SU-DHL-6 (cell line): ENCODE data around the gene HES4.

Source experiments
- H2AFZ ChIP-seq: fragments of 200-600 bp; sonication (generic); 2 replicates; pipeline ENCODE4 v1.6.1; 2014; ENCODE audit warnings: low read depth, mild to moderate bottlenecking, moderate library complexity, mixed read lengths, antibody characterized with exemption, low read length; ENCODE audit not compliant: severe bottlenecking
- H3F3A ChIP-seq: fragments of 200-600 bp; shearing (Covaris generic); 2 replicates; pipeline ENCODE4 v1.6.0; 2016; ENCODE audit warnings: antibody characterized with exemption, mild to moderate bottlenecking; ENCODE audit not compliant: insufficient read depth
- H3K27ac ChIP-seq: fragments of 200-600 bp; sonication (generic); 2 replicates; pipeline ENCODE4 v1.5.1; 2016; ENCODE audit warnings: low read depth, mild to moderate bottlenecking, low read length, moderate library complexity, mixed read lengths
- H3K27me3 ChIP-seq: fragments of 200-600 bp; sonication (generic), shearing (Covaris generic); 2 replicates; pipeline ENCODE4 v1.6.0; 2014; ENCODE audit warnings: mild to moderate bottlenecking, low read length
- H3K36me3 ChIP-seq: fragments of 200-600 bp; sonication (generic); 2 replicates; pipeline ENCODE4 v1.6.1; 2014; ENCODE audit warnings: mild to moderate bottlenecking, low read length, mixed read lengths
- H3K4me2 ChIP-seq: fragments of 300-600, 200-600 bp; shearing (Covaris generic), sonication (generic); 2 replicates; pipeline ENCODE4 v1.6.0; 2014; ENCODE audit warnings: low read length, low read depth, mild to moderate bottlenecking; ENCODE audit not compliant: poor library complexity, severe bottlenecking
- H3K4me3 ChIP-seq: fragments of 200-600 bp; sonication (generic); 2 replicates; pipeline ENCODE4 v1.5.1; 2014; ENCODE audit warnings: antibody characterized with exemption, low read length, mild to moderate bottlenecking, mixed read lengths; ENCODE audit not compliant: insufficient read depth, poor library complexity, severe bottlenecking
- H3K79me2 ChIP-seq: fragments of 200-600 bp; sonication (generic); 2 replicates; pipeline ENCODE4 v1.6.1; 2014; ENCODE audit warnings: mild to moderate bottlenecking, low read length, moderate library complexity; ENCODE audit not compliant: insufficient read depth
- H3K9ac ChIP-seq: fragments of 200-600 bp; sonication (generic); 2 replicates; pipeline ENCODE4 v1.7.0; 2014; ENCODE audit warnings: mild to moderate bottlenecking, low read length
- H3K9me2 ChIP-seq: fragments of 200-600 bp; sonication (generic); replicated peaks from 2 replicates; pipeline ENCODE4 v1.6.1; 2014; ENCODE audit warnings: low read length; ENCODE audit not compliant: insufficient read depth
- H3K9me3 ChIP-seq: fragments of 200-600 bp; sonication (generic); 2 replicates; pipeline ENCODE4 v1.6.1; 2014; ENCODE audit warnings: low read length, mixed read lengths; ENCODE audit not compliant: insufficient read depth
- H4K20me1 ChIP-seq: fragments of 200-600 bp; sonication (generic); 2 replicates; pipeline ENCODE4 v1.6.1; 2014; ENCODE audit warnings: low read depth, mild to moderate bottlenecking, antibody characterized with exemption, low read length, moderate library complexity, mixed read lengths
- CTCF ChIP-seq: fragments of 200-600 bp; sonication (generic); IDR thresholded peaks from one replicate; pipeline ENCODE4 v1.5.1; 2017; ENCODE audit warnings: antibody characterized with exemption, mild to moderate bottlenecking, low read length, moderate library complexity; ENCODE audit not compliant: insufficient read depth, poor library complexity, severe bottlenecking
- EZH2phosphoT487 ChIP-seq: fragments of 200-600 bp; sonication (generic), shearing (Covaris generic); conservative IDR thresholded peaks from 2 replicates; pipeline ENCODE4 v1.6.1; 2018; ENCODE audit warnings: mild to moderate bottlenecking, antibody characterized with exemption, low read length, moderate library complexity, mixed read lengths

The HES4 gene

GRCh38 chr1:974293-974640, 25.6 kb downstream of the HES4 start:
- no peak for TF ChIP-seq CTCF
- no peak for TF ChIP-seq EZH2phosphoT487
- Histone ChIP-seq H3K27ac (no peak overlapping the region), H3K9ac (no peak overlapping the region), H3K4me3 (no peak overlapping the region), H3K4me2 (no peak overlapping the region), H4K20me1 (no peaks in the 10 kb centered on the region), H3K9me3 (no peaks in the 10 kb centered on the region), H3K9me2 (no peaks in the 10 kb centered on the region), H3F3A (no peaks in the 10 kb centered on the region), H3K36me3 (no peaks in the 10 kb centered on the region), H3K27me3 (no peaks in the 10 kb centered on the region), H2AFZ (no peak overlapping the region), H3K79me2 (no peaks in the 10 kb centered on the region)

- no peak overlapping the region for H3K27ac ChIP-seq
- no peaks in the 10 kb centered on the region for H3K9me3 ChIP-seq
- H3K9ac ChIP-seq: no peak overlapping the region
Observed at GRCh38 chr1:973459-974292, 26.2 kb downstream of the HES4 start.

GRCh38 chr1:972726-973458, 27.0 kb downstream of the HES4 start:
- H4K20me1 ChIP-seq: no peaks in the 10 kb centered on the region
- TF ChIP-seq EZH2phosphoT487 (no peak), CTCF (no peak)
- no peaks in the 10 kb centered on the region for H3F3A ChIP-seq
- H3K9ac ChIP-seq: no peak overlapping the region
- H3K27me3 ChIP-seq: no peaks in the 10 kb centered on the region
- H3K79me2 ChIP-seq: no peaks in the 10 kb centered on the region
- H3K27ac ChIP-seq: no peak overlapping the region
- no peak overlapping the region for H2AFZ ChIP-seq
- no peaks in the 10 kb centered on the region for H3K36me3 ChIP-seq
- H3K9me3 ChIP-seq: no peaks in the 10 kb centered on the region
- no peak overlapping the region for H3K4me3 ChIP-seq
- H3K4me2 ChIP-seq: no peak overlapping the region
- H3K9me2 ChIP-seq: no peaks in the 10 kb centered on the region

More at GRCh38 chr1:973459-974292, 26.2 kb downstream of the HES4 start:
- no peaks in the 10 kb centered on the region for H3K27me3 ChIP-seq
- H3K9me2 ChIP-seq: no peaks in the 10 kb centered on the region
- no peaks in the 10 kb centered on the region for H3K79me2 ChIP-seq
- no peaks in the 10 kb centered on the region for H4K20me1 ChIP-seq
- H2AFZ ChIP-seq: no peak overlapping the region
- no peak overlapping the region for H3K4me2 ChIP-seq
- TF ChIP-seq CTCF (no peak), EZH2phosphoT487 (no peak)
- H3F3A ChIP-seq: no peaks in the 10 kb centered on the region
- H3K4me3 ChIP-seq: no peak overlapping the region
- no peaks in the 10 kb centered on the region for H3K36me3 ChIP-seq
